IMR-90 (cell line): ENCODE data around the gene ACOT7. TPM values are rescaled to one million over a fixed set of nuclear protein-coding genes. Genes with fewer than 3 reads are reported as not detected.
"Not testable (repeated sequence)": the region's sequence is repeated elsewhere in the genome, so short reads cannot be mapped to it uniquely, and the experiment has no call there.

Experiments
- ATAC-seq: fragments of 200-7000 bp; cut with Tn5 transposase; 2 replicates; pipeline ENCODE4 v1.9.1; 2020; ENCODE audit warnings: low read depth, mild to moderate bottlenecking, moderate library complexity
- BruUV-seq: library from RNA; stranded (reverse); fragments of 400-500 nt; replicated peaks from 2 replicates; lab custom pipeline; 2021; lab: Mats Ljungman, UMichigan
- CTCF ChIA-PET: fragments of 300-600 bp; formaldehyde crosslinking; extraction: SDS; loops from one replicate; lab custom pipeline; 2021; ENCODE audit warnings: antibody characterized with exemption; lab: Yijun Ruan, JAX
- POLR2A ChIA-PET: fragments of 300-600 bp; sonication (Branson Sonifier 250); formaldehyde crosslinking; loops from one replicate; lab custom pipeline; 2022; ENCODE audit warnings: antibody characterized with exemption; ENCODE audit not compliant: unreplicated experiment; lab: Charles Lee
- DNase-seq: peaks from one replicate; pipeline ENCODE4 v3.0.0; 2013
- H2AFZ ChIP-seq: replicated peaks from 2 replicates; pipeline ENCODE3; 2013; ENCODE audit warnings: low read length, mild to moderate bottlenecking; ENCODE audit not compliant: poor library complexity
- H2AK5ac ChIP-seq: 2 replicates; pipeline ENCODE4 v1.6.1; 2013; ENCODE audit warnings: low read depth, low read length, inconsistent platforms
- H2AK9ac ChIP-seq: replicated peaks from 2 replicates; pipeline ENCODE3; 2013; ENCODE audit warnings: mild to moderate bottlenecking, low read depth, low read length, moderate library complexity; ENCODE audit not compliant: poor library complexity
- H2BK120ac ChIP-seq: 2 replicates; pipeline ENCODE4 v1.6.1; 2013; ENCODE audit warnings: low read depth, low read length, inconsistent platforms
- H2BK15ac ChIP-seq: 3 replicates; pipeline ENCODE4 v1.6.1; 2013; ENCODE audit warnings: low read depth, low read length, inconsistent platforms
- H2BK20ac ChIP-seq: 2 replicates; pipeline ENCODE4 v1.6.1; 2013; ENCODE audit warnings: low read depth, mild to moderate bottlenecking, inconsistent platforms, low read length, moderate library complexity
- H2BK5ac ChIP-seq: 2 replicates; pipeline ENCODE4 v1.6.1; 2013; ENCODE audit warnings: mild to moderate bottlenecking, low read depth, low read length, inconsistent platforms; ENCODE audit not compliant: poor library complexity, severe bottlenecking
- H3K14ac ChIP-seq: replicated peaks from 2 replicates; pipeline ENCODE4 v1.6.1; 2013; ENCODE audit warnings: low read depth, low read length, inconsistent platforms
- H3K18ac ChIP-seq: 2 replicates; pipeline ENCODE4 v1.6.1; 2013; ENCODE audit warnings: low read depth, low read length, control low read depth
- H3K23ac ChIP-seq: 2 replicates; pipeline ENCODE4 v1.6.1; 2013; ENCODE audit warnings: low read depth, low read length, inconsistent platforms
- H3K27ac ChIP-seq: 2 replicates; pipeline ENCODE4 v1.5.1; 2013; ENCODE audit warnings: mild to moderate bottlenecking, control low read depth, low read length; ENCODE audit not compliant: insufficient read depth
- H3K27me3 ChIP-seq: 2 replicates; pipeline ENCODE4 v1.6.1; 2013; ENCODE audit warnings: low read length; ENCODE audit not compliant: control insufficient read depth, insufficient read depth
- H3K36me3 ChIP-seq: 2 replicates; pipeline ENCODE4 v1.6.1; 2013; ENCODE audit warnings: low read length, mixed read lengths; ENCODE audit not compliant: control insufficient read depth, insufficient read depth
- H3K4ac ChIP-seq: 2 replicates; pipeline ENCODE4 v1.6.1; 2013; ENCODE audit warnings: low read depth, low read length, inconsistent platforms
- H3K4me1 ChIP-seq: 2 replicates; pipeline ENCODE4 v1.6.1; 2013; ENCODE audit warnings: low read length, mixed read lengths; ENCODE audit not compliant: control insufficient read depth, insufficient read depth
- H3K4me2 ChIP-seq: 2 replicates; pipeline ENCODE4 v1.6.1; 2013; ENCODE audit warnings: low read depth, mild to moderate bottlenecking, control low read depth, low read length, moderate library complexity
- H3K4me3 ChIP-seq: 2 replicates; pipeline ENCODE4 v1.5.1; 2013; ENCODE audit warnings: low read depth, mild to moderate bottlenecking, control low read depth, low read length, moderate library complexity; ENCODE audit not compliant: insufficient read depth
- H3K56ac ChIP-seq: 2 replicates; pipeline ENCODE4 v1.6.1; 2013; ENCODE audit warnings: low read length, inconsistent platforms; ENCODE audit not compliant: insufficient read depth; ENCODE audit errors: extremely low read depth
- H3K79me1 ChIP-seq, 2 experiments: 2 replicates each; pipeline ENCODE4 v1.6.1; 2013; ENCODE audit warnings: low read length in 2 of 2, inconsistent platforms in 1 of 2, low read depth in 1 of 2
- H3K9ac ChIP-seq: 2 replicates; pipeline ENCODE4 v1.6.1; 2013; ENCODE audit warnings: low read depth, low read length, control low read depth
- H3K9me1 ChIP-seq: 2 replicates; pipeline ENCODE4 v1.6.1; 2013; ENCODE audit warnings: low read length, inconsistent platforms; ENCODE audit not compliant: insufficient read depth
- H3K9me3 ChIP-seq: 2 replicates; pipeline ENCODE4 v1.6.1; 2013; ENCODE audit warnings: low read length; ENCODE audit not compliant: control insufficient read depth, insufficient read depth
- H4K20me1 ChIP-seq: 2 replicates; pipeline ENCODE4 v1.6.1; 2013; ENCODE audit warnings: low read length, inconsistent platforms; ENCODE audit not compliant: insufficient read depth
- H4K5ac ChIP-seq: 2 replicates; pipeline ENCODE4 v1.6.1; 2013; ENCODE audit warnings: mild to moderate bottlenecking, low read depth, low read length, control low read depth
- H4K8ac ChIP-seq, 2 experiments: 2 replicates each; pipeline ENCODE4 v1.6.1; 2013; ENCODE audit warnings: low read depth in 2 of 2, low read length in 2 of 2, control low read depth in 1 of 2, inconsistent platforms in 1 of 2
- H4K91ac ChIP-seq: 2 replicates; pipeline ENCODE4 v1.6.1; 2013; ENCODE audit warnings: low read depth, low read length, inconsistent platforms; ENCODE audit not compliant: insufficient read depth
- WGBS, 2 experiments: methylation state at CpG; one replicate each; pipeline versions ENCODE4 v1.1.5 to v1.1.7; 2013; ENCODE audit warnings: missing lambda C conversion rate in 2 of 2; ENCODE audit not compliant: insufficient read length in 1 of 2; ENCODE audit errors: extremely low coverage in 2 of 2; 5-methylcytosine and 5-hydroxymethylcytosine counted together
- dilution Hi-C: fragments of 300-500 bp; cut with HindIII; formaldehyde crosslinking; loops from one replicate; pipeline ENCODE4 v1.14.3; 2018; ENCODE audit warnings: low sequenced_read_pairs; ENCODE audit not compliant: unreplicated experiment
- in situ Hi-C: fragments of 300-500 bp; cut with MboI; formaldehyde crosslinking; loops from 3 replicates; pipeline ENCODE4 v1.14.3; 2019; ENCODE audit warnings: low sequenced_read_pairs, inconsistent platforms, mixed read lengths
- intact Hi-C: fragments of 100-400 bp; cut with micrococcal nuclease; formaldehyde crosslinking; loops from 2 replicates; pipeline ENCODE4 v1.10.0; 2022
- polyA plus RNA-seq, 3 experiments: library from polyadenylated mRNA; depleted of rRNA; stranded (reverse); fragments of >200 nt; gene quantifications; 2 replicates each; pipeline ENCODE4 v1.2.3, GENCODE V29; 2012; ENCODE audit warnings: low replicate concordance in 1 of 3
- total RNA-seq: library from RNA; depleted of rRNA; stranded (reverse); fragments of >200 nt; gene quantifications from 2 replicates; pipeline ENCODE4 v1.2.3, GENCODE V29; 2012

ACOT7 gene
- total and polyA plus RNA-seq, 2 of the 4 experiments (the other 2 are of a cell fraction) = 51.6 to 242 TPM

- H4K5ac ChIP-seq, H3K9me3 ChIP-seq, H3K4ac ChIP-seq, CTCF ChIA-PET, H2BK5ac ChIP-seq, DNase-seq, dilution Hi-C loops, H4K91ac ChIP-seq, H3K14ac ChIP-seq, H2BK120ac ChIP-seq, H2AK5ac ChIP-seq, H2BK20ac ChIP-seq, H3K9me1 ChIP-seq, H3K4me1 ChIP-seq, H2AK9ac ChIP-seq, H3K56ac ChIP-seq, POLR2A ChIA-PET, H3K9ac ChIP-seq, H3K18ac ChIP-seq, intact Hi-C loops, H4K8ac ChIP-seq, ATAC-seq, H2BK15ac ChIP-seq, H3K23ac ChIP-seq, BruUV-seq, H3K4me2 ChIP-seq, H3K4me3 ChIP-seq, H2AFZ ChIP-seq, H3K27me3 ChIP-seq, H3K36me3 ChIP-seq, in situ Hi-C loops, H3K27ac ChIP-seq: not testable (repeated sequence)
- peaks cover 10% of the 10 kb centered on the region; the same call in 1 of the 2 replicates for H4K20me1 ChIP-seq
- WGBS, 2 experiments = 60% methylated on average over 3 of the region's 8 CpGs; no CpG with 5 or more reads in 1 of the 2 experiments
- H3K79me1 ChIP-seq = peaks cover 5 to 26% of the 10 kb centered on the region in 2 experiments
Observed at GRCh38 chr1:6395130-6395529, 1.6 kb upstream of the ACOT7 start.
